SK-N-SH (cell line): ENCODE measurements around the gene CDK5RAP2.

Source experiments
- CHD2 ChIP-seq: fragments of 150-350 bp; IDR thresholded peaks from 2 replicates; pipeline ENCODE4 v1.6.1; 2018; ENCODE audit warnings: low read length; ENCODE audit not compliant: partially characterized antibody
- EP300 ChIP-seq, 2 experiments: IDR thresholded peaks; 2 replicates each; pipeline versions ENCODE4 v1.4.0 to v1.6.1; 2012; ENCODE audit warnings: borderline replicate concordance in 1 of 2, low read depth in 1 of 2, low read length in 1 of 2
- EZH2phosphoT487 ChIP-seq: fragments of 200-600 bp; sonication (generic); IDR thresholded peaks from 2 replicates; pipeline ENCODE4 v1.6.1; 2017; ENCODE audit warnings: low read depth, mixed run types, mild to moderate bottlenecking, antibody characterized with exemption, moderate library complexity, borderline replicate concordance
- GABPA ChIP-seq: IDR thresholded peaks from 2 replicates; pipeline ENCODE4 v1.4.0; 2012; ENCODE audit warnings: low read depth, mild to moderate bottlenecking
- POLR2AphosphoS5 ChIP-seq: IDR thresholded peaks from 2 replicates; pipeline ENCODE4 v1.6.1; 2012; ENCODE audit warnings: low read depth, low read length
- RFX5 ChIP-seq: IDR thresholded peaks from 2 replicates; pipeline ENCODE4 v1.6.1; 2012; ENCODE audit warnings: mild to moderate bottlenecking, improper control_type of control experiment, low read length
- RXRA ChIP-seq: IDR thresholded peaks from 2 replicates; pipeline ENCODE4 v1.4.0; 2012; ENCODE audit warnings: low read depth, mild to moderate bottlenecking, borderline replicate concordance
- SMC3 ChIP-seq: IDR thresholded peaks from 2 replicates; pipeline ENCODE4 v1.6.1; 2012; ENCODE audit warnings: low read depth, low read length, improper control_type of control experiment
- TAF1 ChIP-seq: IDR thresholded peaks from 2 replicates; pipeline ENCODE4 v1.6.1; 2012; ENCODE audit warnings: low read depth, mild to moderate bottlenecking, low read length, moderate library complexity, borderline replicate concordance
- TF ChIP-seq, protein P1 (sequence below): IDR thresholded peaks from 2 replicates; pipeline ENCODE4 v1.6.1; 2012; ENCODE audit warnings: mild to moderate bottlenecking, low read depth, low read length, moderate library complexity
- TF ChIP-seq, protein P2 (sequence below): fragments of 200-600 bp; sonication (generic); IDR thresholded peaks from 2 replicates; pipeline ENCODE4 v1.6.1; 2017; ENCODE audit warnings: antibody characterized with exemption, mild to moderate bottlenecking, moderate library complexity
- TF ChIP-seq, protein P3 (sequence below): fragments of 150-350 bp; IDR thresholded peaks from 2 replicates; pipeline ENCODE4 v1.6.1; 2017; ENCODE audit warnings: antibody characterized with exemption, low read length, low read depth, borderline replicate concordance
- TF ChIP-seq, protein P4 (sequence below): IDR thresholded peaks from 2 replicates; pipeline ENCODE4 v1.4.0; 2012; ENCODE audit warnings: low read depth, borderline replicate concordance
- TF ChIP-seq, protein P5 (sequence below): IDR thresholded peaks from 2 replicates; pipeline ENCODE4 v1.4.0; 2012; ENCODE audit warnings: low read depth

DNA sequence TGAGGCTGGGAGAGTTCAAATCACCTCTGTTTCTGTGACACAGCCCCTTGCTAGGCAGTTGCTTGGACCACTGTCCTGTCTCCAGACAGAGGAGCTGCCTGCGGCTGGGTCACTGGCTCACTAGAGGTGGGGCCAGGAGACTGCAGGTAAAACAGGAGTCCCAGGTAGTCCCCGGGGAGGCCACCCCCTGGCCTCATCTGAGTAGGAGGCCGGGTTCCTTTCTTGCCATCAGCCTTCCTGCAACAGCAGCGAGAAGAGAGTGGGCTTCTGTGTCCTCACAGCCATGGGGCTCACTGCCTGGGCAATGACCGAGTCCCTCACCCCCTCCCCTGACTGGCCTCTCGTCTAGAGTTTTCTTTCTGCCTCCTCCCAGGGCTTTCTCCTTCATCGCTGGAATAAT, 197.5 kb downstream of the CDK5RAP2 start:
- TF ChIP-seq, protein P1, sequence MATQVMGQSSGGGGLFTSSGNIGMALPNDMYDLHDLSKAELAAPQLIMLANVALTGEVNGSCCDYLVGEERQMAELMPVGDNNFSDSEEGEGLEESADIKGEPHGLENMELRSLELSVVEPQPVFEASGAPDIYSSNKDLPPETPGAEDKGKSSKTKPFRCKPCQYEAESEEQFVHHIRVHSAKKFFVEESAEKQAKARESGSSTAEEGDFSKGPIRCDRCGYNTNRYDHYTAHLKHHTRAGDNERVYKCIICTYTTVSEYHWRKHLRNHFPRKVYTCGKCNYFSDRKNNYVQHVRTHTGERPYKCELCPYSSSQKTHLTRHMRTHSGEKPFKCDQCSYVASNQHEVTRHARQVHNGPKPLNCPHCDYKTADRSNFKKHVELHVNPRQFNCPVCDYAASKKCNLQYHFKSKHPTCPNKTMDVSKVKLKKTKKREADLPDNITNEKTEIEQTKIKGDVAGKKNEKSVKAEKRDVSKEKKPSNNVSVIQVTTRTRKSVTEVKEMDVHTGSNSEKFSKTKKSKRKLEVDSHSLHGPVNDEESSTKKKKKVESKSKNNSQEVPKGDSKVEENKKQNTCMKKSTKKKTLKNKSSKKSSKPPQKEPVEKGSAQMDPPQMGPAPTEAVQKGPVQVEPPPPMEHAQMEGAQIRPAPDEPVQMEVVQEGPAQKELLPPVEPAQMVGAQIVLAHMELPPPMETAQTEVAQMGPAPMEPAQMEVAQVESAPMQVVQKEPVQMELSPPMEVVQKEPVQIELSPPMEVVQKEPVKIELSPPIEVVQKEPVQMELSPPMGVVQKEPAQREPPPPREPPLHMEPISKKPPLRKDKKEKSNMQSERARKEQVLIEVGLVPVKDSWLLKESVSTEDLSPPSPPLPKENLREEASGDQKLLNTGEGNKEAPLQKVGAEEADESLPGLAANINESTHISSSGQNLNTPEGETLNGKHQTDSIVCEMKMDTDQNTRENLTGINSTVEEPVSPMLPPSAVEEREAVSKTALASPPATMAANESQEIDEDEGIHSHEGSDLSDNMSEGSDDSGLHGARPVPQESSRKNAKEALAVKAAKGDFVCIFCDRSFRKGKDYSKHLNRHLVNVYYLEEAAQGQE = no peak
- TF ChIP-seq, protein P2, sequence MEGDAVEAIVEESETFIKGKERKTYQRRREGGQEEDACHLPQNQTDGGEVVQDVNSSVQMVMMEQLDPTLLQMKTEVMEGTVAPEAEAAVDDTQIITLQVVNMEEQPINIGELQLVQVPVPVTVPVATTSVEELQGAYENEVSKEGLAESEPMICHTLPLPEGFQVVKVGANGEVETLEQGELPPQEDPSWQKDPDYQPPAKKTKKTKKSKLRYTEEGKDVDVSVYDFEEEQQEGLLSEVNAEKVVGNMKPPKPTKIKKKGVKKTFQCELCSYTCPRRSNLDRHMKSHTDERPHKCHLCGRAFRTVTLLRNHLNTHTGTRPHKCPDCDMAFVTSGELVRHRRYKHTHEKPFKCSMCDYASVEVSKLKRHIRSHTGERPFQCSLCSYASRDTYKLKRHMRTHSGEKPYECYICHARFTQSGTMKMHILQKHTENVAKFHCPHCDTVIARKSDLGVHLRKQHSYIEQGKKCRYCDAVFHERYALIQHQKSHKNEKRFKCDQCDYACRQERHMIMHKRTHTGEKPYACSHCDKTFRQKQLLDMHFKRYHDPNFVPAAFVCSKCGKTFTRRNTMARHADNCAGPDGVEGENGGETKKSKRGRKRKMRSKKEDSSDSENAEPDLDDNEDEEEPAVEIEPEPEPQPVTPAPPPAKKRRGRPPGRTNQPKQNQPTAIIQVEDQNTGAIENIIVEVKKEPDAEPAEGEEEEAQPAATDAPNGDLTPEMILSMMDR = no peak
- TF ChIP-seq CHD2 (no peak), POLR2AphosphoS5 (no peak), EZH2phosphoT487 (no peak), TAF1 (no peak), EP300 (IDR thresholded peaks at IDR 0.05; ENCODE audit: borderline replicate concordance in 1 of 2, low read depth in 1 of 2, low read length in 1 of 2) (no peak), RXRA (no peak), RFX5 (no peak), GABPA (no peak), SMC3 (no peak)
- TF ChIP-seq, protein P3, sequence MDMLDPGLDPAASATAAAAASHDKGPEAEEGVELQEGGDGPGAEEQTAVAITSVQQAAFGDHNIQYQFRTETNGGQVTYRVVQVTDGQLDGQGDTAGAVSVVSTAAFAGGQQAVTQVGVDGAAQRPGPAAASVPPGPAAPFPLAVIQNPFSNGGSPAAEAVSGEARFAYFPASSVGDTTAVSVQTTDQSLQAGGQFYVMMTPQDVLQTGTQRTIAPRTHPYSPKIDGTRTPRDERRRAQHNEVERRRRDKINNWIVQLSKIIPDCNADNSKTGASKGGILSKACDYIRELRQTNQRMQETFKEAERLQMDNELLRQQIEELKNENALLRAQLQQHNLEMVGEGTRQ = no peak
- TF ChIP-seq, protein P4, sequence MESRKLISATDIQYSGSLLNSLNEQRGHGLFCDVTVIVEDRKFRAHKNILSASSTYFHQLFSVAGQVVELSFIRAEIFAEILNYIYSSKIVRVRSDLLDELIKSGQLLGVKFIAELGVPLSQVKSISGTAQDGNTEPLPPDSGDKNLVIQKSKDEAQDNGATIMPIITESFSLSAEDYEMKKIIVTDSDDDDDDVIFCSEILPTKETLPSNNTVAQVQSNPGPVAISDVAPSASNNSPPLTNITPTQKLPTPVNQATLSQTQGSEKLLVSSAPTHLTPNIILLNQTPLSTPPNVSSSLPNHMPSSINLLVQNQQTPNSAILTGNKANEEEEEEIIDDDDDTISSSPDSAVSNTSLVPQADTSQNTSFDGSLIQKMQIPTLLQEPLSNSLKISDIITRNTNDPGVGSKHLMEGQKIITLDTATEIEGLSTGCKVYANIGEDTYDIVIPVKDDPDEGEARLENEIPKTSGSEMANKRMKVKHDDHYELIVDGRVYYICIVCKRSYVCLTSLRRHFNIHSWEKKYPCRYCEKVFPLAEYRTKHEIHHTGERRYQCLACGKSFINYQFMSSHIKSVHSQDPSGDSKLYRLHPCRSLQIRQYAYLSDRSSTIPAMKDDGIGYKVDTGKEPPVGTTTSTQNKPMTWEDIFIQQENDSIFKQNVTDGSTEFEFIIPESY = no peak
- TF ChIP-seq, protein P5, sequence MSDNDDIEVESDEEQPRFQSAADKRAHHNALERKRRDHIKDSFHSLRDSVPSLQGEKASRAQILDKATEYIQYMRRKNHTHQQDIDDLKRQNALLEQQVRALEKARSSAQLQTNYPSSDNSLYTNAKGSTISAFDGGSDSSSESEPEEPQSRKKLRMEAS = no peak
